GM06990 (cell line): ENCODE data around the gene FSTL1.

Experiments used
- DNase-seq: peaks from one replicate; pipeline ENCODE4 v3.0.0-alpha.2; 2011; ENCODE audit not compliant: insufficient read length; ENCODE audit errors: extremely low read depth
- H3K27me3 ChIP-seq: replicated peaks from 2 replicates; pipeline ENCODE4 v1.6.0; 2011; ENCODE audit warnings: low read length; ENCODE audit not compliant: control insufficient read depth, insufficient read depth
- H3K36me3 ChIP-seq: 2 replicates; pipeline ENCODE4 v1.5.1; 2011; ENCODE audit warnings: low read length; ENCODE audit not compliant: control insufficient read depth, insufficient read depth
- H3K4me3 ChIP-seq: replicated peaks from 2 replicates; pipeline ENCODE4 v1.5.1; 2011; ENCODE audit warnings: low read depth, mild to moderate bottlenecking, control low read depth, low read length
- TF ChIP-seq, protein P1 (sequence below): IDR thresholded peaks from 2 replicates; pipeline ENCODE4 v1.5.1; 2011; ENCODE audit warnings: low read length, control low read depth, mild to moderate bottlenecking, inconsistent platforms; ENCODE audit not compliant: insufficient read depth, poor library complexity, severe bottlenecking

Gene FSTL1

DNA sequence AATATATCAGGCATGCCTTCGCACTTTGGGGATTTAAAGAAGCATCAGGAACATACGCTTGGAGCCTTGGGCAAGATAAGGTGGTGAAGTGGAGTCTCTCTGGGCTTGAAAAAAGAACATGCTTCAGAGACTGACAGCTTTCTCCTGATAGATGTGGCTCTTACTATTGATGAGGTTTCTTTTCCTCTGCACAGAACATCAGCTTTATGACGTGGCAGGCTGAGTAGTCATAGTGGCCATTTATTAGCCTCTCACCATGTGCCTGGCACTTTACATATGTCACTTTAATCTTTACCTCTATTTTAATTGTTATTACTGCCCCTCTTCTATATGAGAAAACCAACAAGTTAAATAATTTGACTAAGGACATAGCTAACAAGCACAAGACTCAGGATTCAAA, 82.6 kb downstream of the FSTL1 start:
- no peaks in the 10 kb centered on the region for H3K27me3 ChIP-seq
- TF ChIP-seq, protein P1, sequence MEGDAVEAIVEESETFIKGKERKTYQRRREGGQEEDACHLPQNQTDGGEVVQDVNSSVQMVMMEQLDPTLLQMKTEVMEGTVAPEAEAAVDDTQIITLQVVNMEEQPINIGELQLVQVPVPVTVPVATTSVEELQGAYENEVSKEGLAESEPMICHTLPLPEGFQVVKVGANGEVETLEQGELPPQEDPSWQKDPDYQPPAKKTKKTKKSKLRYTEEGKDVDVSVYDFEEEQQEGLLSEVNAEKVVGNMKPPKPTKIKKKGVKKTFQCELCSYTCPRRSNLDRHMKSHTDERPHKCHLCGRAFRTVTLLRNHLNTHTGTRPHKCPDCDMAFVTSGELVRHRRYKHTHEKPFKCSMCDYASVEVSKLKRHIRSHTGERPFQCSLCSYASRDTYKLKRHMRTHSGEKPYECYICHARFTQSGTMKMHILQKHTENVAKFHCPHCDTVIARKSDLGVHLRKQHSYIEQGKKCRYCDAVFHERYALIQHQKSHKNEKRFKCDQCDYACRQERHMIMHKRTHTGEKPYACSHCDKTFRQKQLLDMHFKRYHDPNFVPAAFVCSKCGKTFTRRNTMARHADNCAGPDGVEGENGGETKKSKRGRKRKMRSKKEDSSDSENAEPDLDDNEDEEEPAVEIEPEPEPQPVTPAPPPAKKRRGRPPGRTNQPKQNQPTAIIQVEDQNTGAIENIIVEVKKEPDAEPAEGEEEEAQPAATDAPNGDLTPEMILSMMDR = no peak
- DNase-seq = no peak
- H3K36me3 ChIP-seq = no peaks in the 10 kb centered on the region
- no peak overlapping the region for H3K4me3 ChIP-seq

DNA sequence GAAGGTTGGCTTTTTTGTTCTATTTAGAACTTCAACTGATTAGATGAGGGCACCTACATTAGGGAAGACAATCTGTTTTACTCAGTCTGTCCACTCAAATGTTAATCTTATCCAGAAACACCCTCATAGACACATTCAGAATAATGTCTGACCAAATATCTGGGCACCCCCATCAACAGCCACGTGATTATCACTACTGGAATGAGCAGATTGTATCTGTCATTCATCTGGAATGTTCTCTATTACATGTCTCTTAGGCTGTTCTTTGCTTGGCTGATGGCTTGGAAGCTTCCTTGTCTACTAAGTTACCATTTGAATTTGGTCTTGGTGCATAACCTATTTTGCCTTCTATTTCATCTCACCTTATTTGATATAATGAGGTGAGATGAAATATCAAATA, 86.0 kb downstream of the FSTL1 start:
- DNase-seq = no peak
- TF ChIP-seq, protein P1 = no peak

DNA sequence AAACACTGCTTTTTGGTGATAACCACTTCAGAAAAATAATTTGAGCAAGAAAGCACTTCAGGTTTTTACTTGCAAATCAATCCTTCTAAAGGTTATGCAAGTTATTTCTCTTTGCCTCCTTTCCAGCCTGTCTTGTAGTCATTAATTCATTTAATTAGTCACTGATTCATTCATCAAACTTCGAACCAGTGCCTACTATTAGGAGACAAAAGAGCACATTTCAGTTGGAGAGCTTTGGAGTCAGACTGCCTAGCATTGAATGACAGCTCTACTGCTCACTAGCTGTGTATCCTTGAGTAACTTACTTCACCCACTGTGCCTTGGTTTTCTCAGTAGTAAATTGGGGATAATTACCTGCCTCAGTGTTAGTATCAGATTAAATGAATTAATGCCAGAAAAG, 86.7 kb downstream of the FSTL1 start:
- Histone ChIP-seq H3K4me3 (no peak overlapping the region), H3K27me3 (no peaks in the 10 kb centered on the region), H3K36me3 (no peaks in the 10 kb centered on the region)
- TF ChIP-seq, protein P1 = no peak
- DNase-seq = no peak

More for the DNA sequence above, 86.0 kb downstream of the FSTL1 start:
- no peaks in the 10 kb centered on the region for H3K36me3 ChIP-seq
- H3K27me3 ChIP-seq = no peaks in the 10 kb centered on the region
- H3K4me3 ChIP-seq = no peak overlapping the region

DNA sequence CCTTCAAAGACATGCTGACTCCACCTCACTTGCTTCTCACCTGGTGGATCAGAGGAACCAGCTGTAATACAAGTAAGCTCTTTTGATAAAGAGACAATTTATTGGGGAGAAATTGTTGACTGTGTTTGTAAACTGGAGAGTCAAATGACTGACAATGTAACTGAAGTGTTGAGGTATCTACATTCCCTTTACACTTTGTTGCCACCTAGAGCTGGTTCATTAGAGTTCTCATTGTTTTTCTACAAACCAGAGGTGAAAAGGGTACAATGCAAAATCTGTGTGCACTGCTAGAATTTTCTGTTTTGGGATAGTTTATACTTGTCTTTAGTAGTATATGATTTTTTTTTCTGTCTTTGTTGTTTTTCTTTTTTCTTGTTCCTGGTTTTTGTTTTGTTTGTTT, 93.0 kb downstream of the FSTL1 start:
- TF ChIP-seq, protein P1 = peak; percentile 8
- no peak for DNase-seq
- H3K36me3 ChIP-seq = no peaks in the 10 kb centered on the region

DNA sequence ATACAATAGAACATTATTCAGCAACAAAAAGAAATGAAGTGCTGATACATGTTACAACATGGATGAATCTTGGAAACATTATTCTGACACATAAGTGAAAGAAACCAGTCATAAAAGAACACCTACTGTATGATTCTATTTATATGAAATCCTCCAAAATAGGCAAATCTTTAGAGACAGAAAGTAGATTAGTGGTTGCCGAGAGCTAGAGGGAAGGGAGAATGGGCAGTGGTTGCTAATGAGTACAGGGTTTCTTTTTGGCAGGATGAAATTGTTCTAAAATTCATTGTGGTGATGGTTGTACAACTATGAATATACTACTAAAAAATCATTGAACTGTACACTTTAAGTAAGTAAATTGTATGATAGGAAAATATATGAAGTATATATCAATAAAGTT, 95.3 kb downstream of the FSTL1 start:
- no peaks in the 10 kb centered on the region for H3K27me3 ChIP-seq
- no peak for DNase-seq

More for the DNA sequence above, 93.0 kb downstream of the FSTL1 start:
- no peaks in the 10 kb centered on the region for H3K27me3 ChIP-seq
- no peak overlapping the region for H3K4me3 ChIP-seq

More for the DNA sequence above, 95.3 kb downstream of the FSTL1 start:
- TF ChIP-seq, protein P1 = no peak
- Histone ChIP-seq H3K4me3 (no peak overlapping the region), H3K36me3 (no peaks in the 10 kb centered on the region)
